A673 (cell line): ENCODE results near the gene ADAMTSL2. TPM values are rescaled to one million over a fixed set of nuclear protein-coding genes. Genes with fewer than 3 reads are reported as not detected.

Experiments used
- BruUV-seq: library from RNA; stranded (reverse); fragments of 400-500 nt; replicated peaks from 2 replicates; lab custom pipeline; 2021; lab: Mats Ljungman, UMichigan
- CTCF ChIA-PET: fragments of 300-600 bp; sonication (Branson Sonifier 250); formaldehyde crosslinking; loops from one replicate; lab custom pipeline; 2022; ENCODE audit warnings: antibody characterized with exemption; lab: Charles Lee
- POLR2A ChIA-PET: fragments of 300-600 bp; sonication (Branson Sonifier 250); formaldehyde crosslinking; loops from one replicate; lab custom pipeline; 2022; ENCODE audit warnings: antibody characterized with exemption; ENCODE audit not compliant: low non-redundant PET; lab: Charles Lee
- DNase-seq: peaks from one replicate; pipeline ENCODE4 v3.0.0-alpha.2; 2015; ENCODE audit warnings: low spot score
- H3K27ac ChIP-seq: fragments of 200-600 bp; sonication (generic); 2 replicates; pipeline ENCODE4 v1.5.1; 2016; ENCODE audit warnings: mixed run types, low read depth, mild to moderate bottlenecking, mixed read lengths, antibody characterized with exemption, low read length; ENCODE audit not compliant: poor library complexity, severe bottlenecking
- H3K27me3 ChIP-seq: fragments of 200-600 bp; sonication (generic); replicated peaks from 2 replicates; pipeline ENCODE4 v1.6.1; 2017; ENCODE audit warnings: mixed run types, low read depth, mild to moderate bottlenecking, mixed read lengths, antibody characterized with exemption, low read length; ENCODE audit not compliant: insufficient read depth, poor library complexity
- H3K36me3 ChIP-seq: fragments of 200-600 bp; sonication (generic); 2 replicates; pipeline ENCODE4 v1.6.1; 2016; ENCODE audit warnings: mixed run types, mild to moderate bottlenecking, mixed read lengths, antibody characterized with exemption, low read length; ENCODE audit not compliant: insufficient read depth, poor library complexity, severe bottlenecking
- H3K4me1 ChIP-seq: fragments of 200-600 bp; sonication (generic); 2 replicates; pipeline ENCODE4 v1.6.1; 2017; ENCODE audit warnings: mixed run types, mild to moderate bottlenecking, mixed read lengths, antibody characterized with exemption, low read length; ENCODE audit not compliant: insufficient read depth, poor library complexity, severe bottlenecking
- H3K4me3 ChIP-seq: fragments of 200-600 bp; sonication (generic); 2 replicates; pipeline ENCODE4 v1.5.1; 2016; ENCODE audit warnings: low read depth, mixed run types, mild to moderate bottlenecking, mixed read lengths, low read length; ENCODE audit not compliant: poor library complexity, severe bottlenecking
- H3K9me3 ChIP-seq: fragments of 200-600 bp; sonication (generic); 2 replicates; pipeline ENCODE4 v1.6.1; 2016; ENCODE audit warnings: mixed run types, low read depth, mild to moderate bottlenecking, mixed read lengths, antibody characterized with exemption, low read length; ENCODE audit not compliant: poor library complexity, severe bottlenecking
- EZH2 ChIP-seq: fragments of 200-600 bp; sonication (generic); IDR thresholded peaks from 2 replicates; pipeline ENCODE4 v1.6.1; 2017; ENCODE audit warnings: borderline replicate concordance, low read depth, mild to moderate bottlenecking, mixed read lengths, antibody characterized with exemption, low read length; ENCODE audit not compliant: poor library complexity, severe bottlenecking
- intact Hi-C: fragments of 100-400 bp; cut with micrococcal nuclease; formaldehyde crosslinking; loops from one replicate; pipeline ENCODE4 v1.10.0; 2022; ENCODE audit not compliant: unreplicated experiment
- total RNA-seq: library from RNA; stranded (reverse); gene quantifications from 2 replicates; pipeline ENCODE4 v1.2.3, GENCODE V29; 2021
- TF ChIP-seq, protein P1 (sequence below): fragments of 300-800, 200-600 bp; sonication (generic); conservative IDR thresholded peaks from 2 replicates; pipeline ENCODE4 v1.5.1; 2017; ENCODE audit warnings: low read depth, mild to moderate bottlenecking, antibody characterized with exemption, low read length, moderate library complexity, mixed read lengths

The ADAMTSL2 gene
- total RNA-seq, 1 experiment from 2014 or later = 0.06 TPM

DNA sequence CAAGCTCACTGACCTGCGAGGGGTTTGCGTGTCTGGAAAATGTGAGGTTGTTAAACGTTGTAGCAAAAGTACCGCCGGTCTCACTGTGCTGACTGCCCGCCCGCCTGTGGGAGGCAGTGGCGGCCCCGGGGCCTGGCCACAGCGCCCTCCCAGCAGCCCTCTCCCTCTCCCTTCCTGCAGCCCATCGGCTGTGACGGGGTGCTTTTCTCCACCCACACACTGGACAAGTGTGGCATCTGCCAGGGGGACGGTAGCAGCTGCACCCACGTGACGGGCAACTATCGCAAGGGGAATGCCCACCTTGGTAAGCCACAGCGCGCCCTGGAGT is 6.2 kb downstream of the ADAMTSL2 start:
- ChIA-PET CTCF (no interaction called here), POLR2A (no interaction called here)
- TF ChIP-seq, protein P1, sequence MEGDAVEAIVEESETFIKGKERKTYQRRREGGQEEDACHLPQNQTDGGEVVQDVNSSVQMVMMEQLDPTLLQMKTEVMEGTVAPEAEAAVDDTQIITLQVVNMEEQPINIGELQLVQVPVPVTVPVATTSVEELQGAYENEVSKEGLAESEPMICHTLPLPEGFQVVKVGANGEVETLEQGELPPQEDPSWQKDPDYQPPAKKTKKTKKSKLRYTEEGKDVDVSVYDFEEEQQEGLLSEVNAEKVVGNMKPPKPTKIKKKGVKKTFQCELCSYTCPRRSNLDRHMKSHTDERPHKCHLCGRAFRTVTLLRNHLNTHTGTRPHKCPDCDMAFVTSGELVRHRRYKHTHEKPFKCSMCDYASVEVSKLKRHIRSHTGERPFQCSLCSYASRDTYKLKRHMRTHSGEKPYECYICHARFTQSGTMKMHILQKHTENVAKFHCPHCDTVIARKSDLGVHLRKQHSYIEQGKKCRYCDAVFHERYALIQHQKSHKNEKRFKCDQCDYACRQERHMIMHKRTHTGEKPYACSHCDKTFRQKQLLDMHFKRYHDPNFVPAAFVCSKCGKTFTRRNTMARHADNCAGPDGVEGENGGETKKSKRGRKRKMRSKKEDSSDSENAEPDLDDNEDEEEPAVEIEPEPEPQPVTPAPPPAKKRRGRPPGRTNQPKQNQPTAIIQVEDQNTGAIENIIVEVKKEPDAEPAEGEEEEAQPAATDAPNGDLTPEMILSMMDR = no peak
- TF ChIP-seq EZH2 = no peak
- Histone ChIP-seq H3K36me3 (no peaks in the 10 kb centered on the region), H3K9me3 (no peaks in the 10 kb centered on the region), H3K4me1 (no peaks in the 10 kb centered on the region), H3K4me3 (no peak overlapping the region), H3K27me3 (no peaks in the 10 kb centered on the region), H3K27ac (no peak overlapping the region)
- intact Hi-C loops = no loop called here
- DNase-seq = no peak
- BruUV-seq = no TSS peak

DNA sequence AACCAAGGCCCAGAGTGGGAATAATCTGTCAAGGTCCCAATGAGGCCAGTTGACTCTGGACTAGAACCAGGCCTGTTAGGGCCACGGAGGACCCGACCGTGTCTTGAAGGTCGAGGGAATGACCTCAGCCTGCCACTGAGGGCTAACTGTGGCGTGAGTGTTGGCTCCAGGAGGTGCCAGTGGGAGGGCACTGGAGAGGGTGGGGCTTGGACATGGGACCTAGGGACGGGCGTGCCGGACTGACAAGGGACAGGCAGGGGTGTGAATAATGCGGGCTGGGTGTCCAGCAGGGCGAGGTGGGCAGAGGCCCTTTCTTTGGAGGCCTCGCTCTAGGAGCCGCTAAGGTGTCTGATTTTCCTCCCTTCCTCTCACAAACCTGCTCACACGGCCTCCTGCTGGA is 7.5 kb downstream of the ADAMTSL2 start:
- intact Hi-C loops = no loop called here
- no TSS peak for BruUV-seq
- Histone ChIP-seq H3K4me1 (no peaks in the 10 kb centered on the region), H3K27me3 (no peaks in the 10 kb centered on the region), H3K4me3 (no peak overlapping the region), H3K27ac (no peak overlapping the region), H3K36me3 (no peaks in the 10 kb centered on the region), H3K9me3 (no peaks in the 10 kb centered on the region)
- no peak for DNase-seq
- ChIA-PET POLR2A (no interaction called here), CTCF (no interaction called here)
- TF ChIP-seq, protein P1 = no peak
- no peak for TF ChIP-seq EZH2

DNA sequence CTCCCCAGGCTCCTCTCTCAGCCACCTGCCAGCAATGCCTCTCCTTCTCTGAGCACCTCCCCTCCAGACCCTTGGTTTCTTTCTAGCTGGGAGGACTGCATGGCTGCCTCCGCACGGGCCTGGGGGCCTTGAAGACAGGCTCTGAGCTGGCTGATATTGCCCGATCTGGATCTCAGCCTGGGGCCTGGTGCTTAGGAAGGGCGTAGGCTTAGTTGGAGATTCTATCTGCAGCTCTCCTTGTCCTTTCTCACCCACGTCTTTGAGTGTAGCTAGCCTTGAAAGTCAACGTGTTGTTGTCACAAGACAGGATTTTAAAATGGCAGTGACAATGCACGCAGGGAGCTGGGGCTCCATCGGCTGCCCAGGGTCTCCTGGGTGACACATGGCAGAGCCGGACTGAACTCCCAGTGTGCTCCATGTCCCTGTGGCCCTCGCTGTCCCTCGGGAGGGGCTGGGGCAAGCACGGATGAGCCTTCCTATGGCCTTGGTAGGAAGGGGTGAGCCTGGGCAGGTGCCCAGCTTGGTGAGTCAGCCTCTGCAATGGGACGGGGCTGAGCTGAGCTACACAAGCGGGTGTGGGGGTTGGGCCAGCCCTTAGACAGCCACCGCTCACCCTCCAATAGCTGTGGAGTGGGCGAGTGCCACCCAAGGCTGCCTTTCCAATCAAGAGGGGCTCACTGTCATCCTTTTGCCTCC is 9.4 kb downstream of the ADAMTSL2 start:
- no TSS peak for BruUV-seq
- no peak for DNase-seq
- ChIA-PET POLR2A (no interaction called here), CTCF (no interaction called here)
- Histone ChIP-seq H3K36me3 (no peaks in the 10 kb centered on the region), H3K4me1 (no peaks in the 10 kb centered on the region), H3K27me3 (no peaks in the 10 kb centered on the region), H3K27ac (no peak overlapping the region), H3K9me3 (no peaks in the 10 kb centered on the region), H3K4me3 (no peak overlapping the region)
- intact Hi-C loops = no loop called here
- TF ChIP-seq, protein P1 = no peak
- TF ChIP-seq EZH2 = no peak
